AG04449 (cell line): ENCODE data around the gene ENSA.
"Not testable (repeated sequence)": the region's sequence is repeated elsewhere in the genome, so short reads cannot be mapped to it uniquely, and the experiment has no call there.

Experiments used
- CTCF ChIA-PET: fragments of 350-600 bp; formaldehyde crosslinking; extraction: SDS; loops from one replicate; lab custom pipeline; 2021; ENCODE audit warnings: antibody characterized with exemption; lab: Yijun Ruan, JAX
- POLR2A ChIA-PET: fragments of 400-600, 350-600 bp; formaldehyde crosslinking; extraction: SDS; loops from one replicate; lab custom pipeline; 2020; ENCODE audit warnings: antibody characterized with exemption, inconsistent platforms; lab: Yijun Ruan, JAX
- DNase-seq: peaks from one replicate; pipeline ENCODE4 v3.0.0-alpha.2; 2010; ENCODE audit warnings: low read depth, low spot score
- H3K4me3 ChIP-seq: 2 replicates; pipeline ENCODE4 v1.5.1; 2011; ENCODE audit warnings: low read depth, mild to moderate bottlenecking, control low read depth, low read length
- TF ChIP-seq, protein P1 (sequence below): IDR thresholded peaks from one replicate; pipeline ENCODE4 v1.5.1; 2011; ENCODE audit warnings: mild to moderate bottlenecking, moderate library complexity, low read length, control low read depth, inconsistent platforms; ENCODE audit not compliant: insufficient read depth; ENCODE audit errors: missing control alignments

ENSA gene

DNA sequence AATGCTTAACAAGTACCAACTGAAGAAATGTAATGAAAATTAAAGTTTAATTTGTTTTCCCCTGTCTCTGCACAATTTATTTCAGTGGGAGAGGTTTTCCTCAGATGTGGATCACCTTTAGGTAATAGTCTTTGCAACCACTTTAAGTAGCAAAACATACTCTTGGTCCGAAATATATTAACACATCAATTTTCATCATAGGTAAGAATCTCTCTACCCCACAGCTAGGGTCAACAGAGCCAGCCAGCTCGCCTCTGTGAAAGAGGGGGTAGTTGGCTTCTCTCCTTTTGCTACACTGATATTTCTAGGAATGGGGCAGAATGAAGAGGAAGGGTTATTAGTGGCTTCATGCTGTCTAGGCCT is 25.2 kb downstream of the ENSA start:
- no peak for DNase-seq
- TF ChIP-seq, protein P1, sequence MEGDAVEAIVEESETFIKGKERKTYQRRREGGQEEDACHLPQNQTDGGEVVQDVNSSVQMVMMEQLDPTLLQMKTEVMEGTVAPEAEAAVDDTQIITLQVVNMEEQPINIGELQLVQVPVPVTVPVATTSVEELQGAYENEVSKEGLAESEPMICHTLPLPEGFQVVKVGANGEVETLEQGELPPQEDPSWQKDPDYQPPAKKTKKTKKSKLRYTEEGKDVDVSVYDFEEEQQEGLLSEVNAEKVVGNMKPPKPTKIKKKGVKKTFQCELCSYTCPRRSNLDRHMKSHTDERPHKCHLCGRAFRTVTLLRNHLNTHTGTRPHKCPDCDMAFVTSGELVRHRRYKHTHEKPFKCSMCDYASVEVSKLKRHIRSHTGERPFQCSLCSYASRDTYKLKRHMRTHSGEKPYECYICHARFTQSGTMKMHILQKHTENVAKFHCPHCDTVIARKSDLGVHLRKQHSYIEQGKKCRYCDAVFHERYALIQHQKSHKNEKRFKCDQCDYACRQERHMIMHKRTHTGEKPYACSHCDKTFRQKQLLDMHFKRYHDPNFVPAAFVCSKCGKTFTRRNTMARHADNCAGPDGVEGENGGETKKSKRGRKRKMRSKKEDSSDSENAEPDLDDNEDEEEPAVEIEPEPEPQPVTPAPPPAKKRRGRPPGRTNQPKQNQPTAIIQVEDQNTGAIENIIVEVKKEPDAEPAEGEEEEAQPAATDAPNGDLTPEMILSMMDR = no peak
- ChIA-PET POLR2A (interaction anchor here (0.6 to 4.7 kb wide), 4 partner anchors 9 to 32 kb away, joined by 3 to 31 read pairs (median 6); partner anchors contain the start of gene MCL1), CTCF (interaction anchor here (1.2 to 2.1 kb wide), 2 partner anchors 22 to 43 kb away, joined by 3 to 20 read pairs; no protein-coding TSS in a partner anchor)
- no peak overlapping the region for H3K4me3 ChIP-seq

DNA sequence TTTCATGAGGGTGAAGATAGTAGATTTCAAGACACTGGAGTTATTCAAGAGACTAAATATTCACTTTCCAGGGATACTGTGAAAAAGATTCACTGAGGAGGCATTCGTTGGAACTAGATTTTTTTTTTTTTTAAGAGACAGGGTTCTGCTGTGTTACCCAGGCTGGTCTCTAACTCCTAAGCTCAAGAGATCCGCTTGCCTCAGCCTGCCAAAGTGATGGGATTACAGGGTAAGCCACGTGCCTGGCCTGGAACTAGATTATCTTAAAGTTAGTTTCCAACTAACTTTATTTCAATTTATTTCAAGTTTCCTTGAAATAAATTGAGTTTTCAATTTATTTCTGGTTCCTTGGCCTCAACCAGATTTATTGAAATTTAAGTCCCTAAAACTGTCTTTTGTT is 25.7 kb downstream of the ENSA start:
- CTCF ChIA-PET = interaction anchor here (2.1 kb wide), 1 partner anchor 43 kb away, joined by 20 read pairs; no protein-coding TSS in a partner anchor
- TF ChIP-seq, protein P1 = no peak

DNA sequence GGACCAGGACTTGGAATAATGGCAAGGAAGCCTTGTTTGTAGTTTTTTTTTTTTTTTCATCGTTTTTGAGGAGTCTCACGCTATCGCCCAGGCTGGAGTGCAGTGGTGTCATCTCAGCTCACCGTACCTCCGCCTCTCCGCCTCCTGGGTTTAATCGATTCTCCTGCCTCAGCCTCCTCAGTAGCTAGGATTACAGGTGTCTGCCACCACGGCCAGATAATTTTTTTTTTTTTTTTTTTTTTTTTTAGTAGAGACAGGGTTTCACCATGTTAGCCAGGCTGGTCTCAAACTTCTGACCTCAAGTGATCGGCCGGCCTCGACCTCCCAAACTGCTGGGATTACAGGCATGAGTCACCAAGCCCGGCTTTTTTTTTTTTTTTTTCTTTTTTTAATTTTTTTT is 27.0 kb downstream of the ENSA start:
- POLR2A ChIA-PET = interaction anchor here (0.6 to 4.7 kb wide), 3 partner anchors 13 to 320 kb away, joined by 3 to 31 read pairs (median 5); partner anchors contain the start of gene MCL1
- H3K4me3 ChIP-seq, DNase-seq, CTCF ChIA-PET: not testable (repeated sequence)

More for the DNA sequence above, 25.7 kb downstream of the ENSA start:
- H3K4me3 ChIP-seq = no peak overlapping the region
- POLR2A ChIA-PET = interaction anchor here (0.7 to 4.7 kb wide), 2 partner anchors 25 to 111 kb away, joined by 4 to 31 read pairs; partner anchors contain the start of gene MCL1
- DNase-seq = no peak

DNA sequence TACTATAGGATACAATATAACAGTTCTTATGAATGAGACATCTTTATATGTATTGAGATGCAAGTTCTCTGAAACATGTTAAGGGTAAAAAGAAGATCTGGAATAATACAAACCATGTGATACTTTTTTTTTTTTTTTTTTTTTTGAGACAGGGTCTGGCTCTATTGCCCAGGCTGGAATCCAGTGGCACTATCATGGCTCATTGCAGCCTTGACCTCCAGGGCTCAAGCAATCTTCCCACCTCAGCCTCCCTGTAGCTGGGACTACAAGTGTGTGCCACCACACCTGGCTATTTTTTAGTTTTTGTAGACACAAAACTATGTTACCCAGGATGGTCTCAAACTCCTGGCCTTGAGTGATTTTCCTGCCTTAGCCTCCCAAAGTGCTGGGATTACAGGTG is 27.9 kb downstream of the ENSA start:
- no peak for DNase-seq
- CTCF ChIA-PET = no interaction called here
- POLR2A ChIA-PET = no interaction called here
- no peak overlapping the region for H3K4me3 ChIP-seq
- TF ChIP-seq, protein P1 = no peak

DNA sequence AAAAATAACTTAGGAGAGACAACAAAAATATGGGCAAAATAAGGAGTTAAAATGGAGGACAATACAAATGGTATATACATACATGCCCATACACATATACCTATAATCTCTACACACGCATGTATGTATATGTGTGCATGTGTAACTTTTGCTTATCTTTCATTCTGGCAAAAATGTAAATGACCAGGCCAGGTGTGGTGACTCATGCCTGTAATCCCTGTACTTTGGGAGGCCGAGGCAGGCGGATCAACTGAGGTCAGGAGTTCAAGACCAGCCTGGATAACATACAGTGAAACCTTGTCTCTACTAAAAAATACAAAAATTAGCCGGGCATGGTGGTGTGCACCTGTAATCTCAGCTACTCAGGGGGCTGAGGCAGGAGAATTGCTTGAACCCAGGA is 31.1 kb downstream of the ENSA start:
- CTCF ChIA-PET, DNase-seq, H3K4me3 ChIP-seq, POLR2A ChIA-PET: not testable (repeated sequence)

DNA sequence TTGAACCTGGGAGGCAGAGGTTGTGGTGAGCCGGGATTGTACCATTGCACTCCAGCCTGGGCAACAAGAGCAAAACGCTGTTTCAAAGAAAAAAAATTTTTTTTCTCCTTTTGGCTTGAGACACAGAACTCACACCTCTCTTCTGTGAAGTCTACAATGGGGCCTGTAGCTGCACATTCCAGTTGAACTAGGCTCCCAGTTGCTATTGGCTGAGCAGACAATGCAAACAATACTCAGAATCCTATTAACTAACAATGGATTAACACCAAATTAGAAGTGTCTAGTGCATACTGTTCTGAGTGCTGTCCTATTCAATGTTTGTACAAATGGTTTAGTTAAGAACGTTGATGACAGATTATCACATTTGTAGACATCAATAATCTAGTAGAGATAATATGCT is 32.4 kb downstream of the ENSA start:
- POLR2A ChIA-PET = no interaction called here

DNA sequence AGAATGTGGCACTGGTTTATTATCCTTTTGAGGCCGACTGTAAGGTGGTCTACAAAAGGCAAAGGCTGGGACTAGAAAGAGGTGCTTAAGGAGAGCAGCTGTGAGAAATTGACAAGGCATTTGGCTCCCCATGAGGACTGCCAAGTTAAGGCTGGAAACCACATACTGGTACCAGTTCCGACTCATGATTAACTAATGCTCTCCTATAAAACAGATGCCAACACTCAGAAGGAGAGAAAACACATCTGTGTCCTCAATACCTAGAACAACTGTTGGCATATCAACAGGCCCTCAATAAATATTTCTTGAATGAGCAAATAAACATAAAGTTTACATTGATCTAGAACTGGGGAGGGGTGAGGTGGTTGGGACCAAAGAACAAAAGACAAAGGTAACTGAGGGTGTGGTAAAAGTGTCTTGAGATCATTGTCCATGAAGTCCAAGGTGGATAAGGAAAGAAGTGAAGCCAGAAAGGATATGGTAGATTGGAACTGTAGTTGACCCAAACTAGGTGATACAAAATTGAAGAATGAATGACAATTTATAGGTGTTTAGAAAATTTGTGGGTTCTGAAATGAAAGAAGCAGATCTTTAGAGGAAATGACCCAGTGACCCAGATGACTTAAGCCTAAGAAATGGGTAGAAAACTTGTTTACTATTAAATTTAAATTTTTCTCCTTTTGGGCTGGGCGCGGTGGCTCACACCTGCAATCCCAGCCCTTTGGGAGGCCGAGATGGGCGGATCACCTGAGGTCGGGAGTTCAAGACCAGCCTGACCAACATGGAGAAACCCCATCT is 33.1 kb downstream of the ENSA start:
- H3K4me3 ChIP-seq = no peak overlapping the region
- no peak for DNase-seq
- ChIA-PET CTCF (no interaction called here), POLR2A (interaction anchor here (1.0 kb wide), 1 partner anchor 17 kb away, joined by 4 read pairs; the partner anchor contains the start of gene MCL1)
- TF ChIP-seq, protein P1 = no peak

More for the DNA sequence above, 32.4 kb downstream of the ENSA start:
- CTCF ChIA-PET = no interaction called here
- TF ChIP-seq, protein P1 = no peak
- no peak for DNase-seq
- H3K4me3 ChIP-seq = no peak overlapping the region
